ENCODE measurements around the gene DDX10.

DNA sequence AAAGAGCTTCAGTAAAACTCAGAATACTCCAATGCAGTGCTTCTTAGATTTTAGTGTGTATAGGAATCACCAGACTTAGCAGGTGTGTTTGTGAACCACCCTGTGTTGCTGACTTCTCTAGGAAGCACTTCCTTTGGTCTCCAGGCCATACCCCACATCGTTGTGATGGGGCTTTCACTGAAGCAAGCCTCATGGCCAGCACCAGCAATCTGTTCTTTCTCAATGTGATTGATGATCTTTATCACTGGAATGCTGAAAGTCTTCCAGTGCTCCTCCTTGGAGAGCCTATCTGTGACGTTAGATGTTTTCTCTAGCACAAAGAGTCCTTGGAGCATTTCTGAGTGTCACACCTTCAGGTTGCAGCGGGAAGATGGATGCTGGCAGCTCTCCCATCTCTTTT, 280.5 kb downstream of the DDX10 start:
- no peak for TF ChIP-seq POLR2AphosphoS5 (IDR thresholded peaks at IDR 0.05)
- TF ChIP-seq, protein P1, sequence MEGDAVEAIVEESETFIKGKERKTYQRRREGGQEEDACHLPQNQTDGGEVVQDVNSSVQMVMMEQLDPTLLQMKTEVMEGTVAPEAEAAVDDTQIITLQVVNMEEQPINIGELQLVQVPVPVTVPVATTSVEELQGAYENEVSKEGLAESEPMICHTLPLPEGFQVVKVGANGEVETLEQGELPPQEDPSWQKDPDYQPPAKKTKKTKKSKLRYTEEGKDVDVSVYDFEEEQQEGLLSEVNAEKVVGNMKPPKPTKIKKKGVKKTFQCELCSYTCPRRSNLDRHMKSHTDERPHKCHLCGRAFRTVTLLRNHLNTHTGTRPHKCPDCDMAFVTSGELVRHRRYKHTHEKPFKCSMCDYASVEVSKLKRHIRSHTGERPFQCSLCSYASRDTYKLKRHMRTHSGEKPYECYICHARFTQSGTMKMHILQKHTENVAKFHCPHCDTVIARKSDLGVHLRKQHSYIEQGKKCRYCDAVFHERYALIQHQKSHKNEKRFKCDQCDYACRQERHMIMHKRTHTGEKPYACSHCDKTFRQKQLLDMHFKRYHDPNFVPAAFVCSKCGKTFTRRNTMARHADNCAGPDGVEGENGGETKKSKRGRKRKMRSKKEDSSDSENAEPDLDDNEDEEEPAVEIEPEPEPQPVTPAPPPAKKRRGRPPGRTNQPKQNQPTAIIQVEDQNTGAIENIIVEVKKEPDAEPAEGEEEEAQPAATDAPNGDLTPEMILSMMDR (IDR thresholded peaks at IDR 0.05), result no peak
- no peak for TF ChIP-seq EP300 (IDR thresholded peaks at IDR 0.05)
